SIG-M5 treated with dmso at 0.1 percent for 504 hours (cell line): ENCODE results near the gene NECAB3.

ENCODE experiments used
- DNase-seq: peaks from one replicate; lab custom pipeline; 2025; ENCODE audit not compliant: unreplicated experiment; lab: John Stamatoyannopoulos, UW

NECAB3 gene

DNA sequence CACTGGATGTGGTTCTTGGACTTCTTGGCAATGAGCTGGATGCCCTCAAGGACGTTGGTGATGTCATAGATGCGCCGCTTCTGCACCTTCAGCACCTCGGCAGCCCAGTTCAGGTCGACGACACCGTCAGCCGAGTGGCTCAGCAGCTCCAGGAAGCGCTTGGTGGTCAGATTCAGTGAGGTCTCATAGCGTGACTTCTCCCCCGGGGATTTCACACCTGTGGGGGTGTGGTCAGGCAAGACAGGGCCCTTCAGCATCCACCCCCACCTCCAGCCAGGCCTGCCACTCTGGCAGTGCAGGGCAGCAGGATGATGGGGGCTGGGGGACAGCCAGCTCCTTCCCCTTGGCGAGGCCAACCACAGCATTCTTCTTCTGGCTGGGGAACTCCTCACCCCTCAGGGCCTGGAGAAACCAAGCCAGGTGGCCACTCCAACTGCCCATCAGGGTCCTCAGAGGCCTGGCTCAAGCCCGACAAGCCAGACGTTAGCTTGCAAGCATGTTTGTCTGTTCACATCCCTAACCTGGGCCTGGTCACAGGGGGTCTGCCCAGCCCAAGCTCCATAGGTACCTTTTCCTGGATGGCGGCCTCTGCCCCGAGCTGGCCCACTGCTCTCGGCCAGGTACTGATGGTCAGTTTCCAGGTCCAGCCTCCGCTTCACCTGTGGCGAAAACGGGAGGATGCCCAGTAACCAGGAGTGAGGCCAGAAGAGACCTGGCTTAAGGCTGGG lies 5.7 kb upstream of the NECAB3 start:
- DNase-seq, result no peak

- DNase-seq, result no peak
Observed at GRCh38 chr20:33677991-33678702, 3.9 kb upstream of the NECAB3 start.

DNA sequence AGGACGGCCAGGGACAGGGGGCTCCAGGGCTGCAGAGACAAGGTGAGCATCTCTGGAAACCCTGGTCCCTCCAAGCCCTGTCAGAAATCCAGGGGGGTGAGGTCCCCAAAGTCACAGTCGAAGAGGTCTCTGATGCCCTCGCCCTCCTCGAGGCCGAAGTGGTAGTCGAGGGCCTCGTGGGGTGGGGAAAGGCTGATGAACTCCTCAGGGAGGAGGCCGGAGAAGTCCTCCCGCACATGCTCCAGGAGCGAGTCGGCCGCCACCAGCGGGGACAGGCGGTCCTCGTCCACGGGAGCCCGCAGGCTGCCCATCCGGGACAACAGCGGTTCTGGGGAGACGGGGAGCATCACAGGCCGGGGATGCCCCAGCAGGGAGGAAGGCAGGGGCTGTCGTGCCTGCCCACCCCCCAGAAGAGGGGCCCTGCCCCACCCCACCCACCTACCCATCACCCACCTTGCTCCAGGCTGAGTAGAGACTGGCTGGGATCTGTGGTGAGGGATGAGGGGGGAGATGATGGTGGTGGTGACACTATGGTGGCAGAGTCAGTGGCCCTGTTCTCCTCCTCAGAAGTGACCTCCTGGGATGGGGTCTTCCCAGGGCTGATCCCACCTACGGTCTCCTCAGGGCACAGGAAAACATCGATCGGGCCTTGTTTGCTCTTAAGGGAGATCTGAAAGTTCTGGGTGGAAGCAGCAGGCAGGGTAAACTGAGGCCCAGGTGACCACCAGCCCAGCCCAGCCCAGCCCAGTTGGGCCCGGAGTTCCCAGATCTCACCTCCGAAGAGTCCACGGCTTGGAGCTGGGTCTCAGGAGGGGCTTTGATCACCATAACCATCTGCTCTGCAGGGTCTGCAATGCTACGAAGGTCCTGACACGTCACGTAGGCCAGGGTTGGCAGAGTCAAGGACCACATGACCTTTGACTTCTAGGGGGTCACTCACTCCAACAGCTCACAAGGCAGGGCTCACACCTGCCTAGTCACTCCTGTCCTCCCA lies 2.7 kb upstream of the NECAB3 start:
- DNase-seq, result no peak

- no peak for DNase-seq
Observed at GRCh38 chr20:33676121-33676520, 1.9 kb upstream of the NECAB3 start.

GRCh38 chr20:33675136-33675959 lies 1.1 kb upstream of the NECAB3 start:
- no peak for DNase-seq

- DNase-seq, result peak; percentile 57
Observed at GRCh38 chr20:33673410-33674293, 576 bp downstream of the NECAB3 start.

DNA sequence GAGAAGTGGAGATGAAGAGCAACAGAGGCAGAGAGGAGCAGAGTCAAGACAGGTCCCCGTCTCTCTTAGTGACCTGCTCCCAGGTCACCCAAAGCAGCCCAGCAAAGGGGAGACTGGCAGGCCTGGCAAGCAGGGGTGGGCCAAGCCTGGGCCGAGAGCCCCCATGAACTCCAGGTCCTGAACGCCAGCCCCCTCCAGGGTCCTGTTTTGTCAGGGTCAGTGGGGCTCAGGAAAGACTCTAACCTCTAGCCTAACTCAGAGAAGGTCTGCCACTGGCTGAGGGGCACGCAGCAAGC lies 1.2 kb downstream of the NECAB3 start:
- no peak for DNase-seq

- no peak for DNase-seq
Observed at GRCh38 chr20:33672426-33673113, 1.7 kb downstream of the NECAB3 start.

- no peak for DNase-seq
Observed at GRCh38 chr20:33671573-33672288, 2.5 kb downstream of the NECAB3 start.

DNA sequence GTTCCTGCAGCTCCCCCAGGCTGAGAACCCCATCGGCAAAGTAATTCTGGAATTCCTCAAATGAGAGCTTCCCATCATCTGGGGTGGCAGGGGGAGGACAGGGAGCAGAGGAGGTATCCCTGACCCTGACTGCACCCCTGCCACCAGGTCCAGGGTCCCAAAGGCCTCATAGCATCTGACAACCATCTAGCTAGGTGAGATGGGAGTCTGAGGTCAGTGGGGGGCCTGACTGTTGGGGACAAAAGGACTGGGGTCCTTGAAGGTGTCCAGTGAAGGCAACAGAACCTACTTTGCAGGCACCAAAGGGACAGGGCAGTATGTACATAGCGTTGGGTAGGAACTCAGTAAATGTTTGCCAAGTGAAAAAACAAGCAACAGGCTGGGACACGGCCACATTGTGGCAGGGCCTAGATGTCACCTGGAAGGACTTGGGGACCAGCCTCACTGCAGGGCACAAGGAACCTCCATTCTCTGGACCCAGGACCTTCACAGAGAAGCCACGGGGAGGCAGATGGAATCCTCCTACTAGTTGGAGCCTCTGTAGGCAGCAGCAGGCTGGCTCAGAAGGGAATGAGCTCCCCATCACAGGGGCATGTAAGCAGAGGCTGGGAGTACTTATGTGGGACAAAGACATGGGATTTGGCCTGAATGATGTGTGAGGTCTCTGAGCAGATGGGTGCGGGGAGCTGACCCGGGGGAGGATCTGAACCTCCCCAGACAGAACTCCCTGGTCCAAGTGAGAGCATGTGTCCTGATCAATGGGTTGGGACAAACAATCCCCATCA lies 3.3 kb downstream of the NECAB3 start:
- no peak for DNase-seq

DNA sequence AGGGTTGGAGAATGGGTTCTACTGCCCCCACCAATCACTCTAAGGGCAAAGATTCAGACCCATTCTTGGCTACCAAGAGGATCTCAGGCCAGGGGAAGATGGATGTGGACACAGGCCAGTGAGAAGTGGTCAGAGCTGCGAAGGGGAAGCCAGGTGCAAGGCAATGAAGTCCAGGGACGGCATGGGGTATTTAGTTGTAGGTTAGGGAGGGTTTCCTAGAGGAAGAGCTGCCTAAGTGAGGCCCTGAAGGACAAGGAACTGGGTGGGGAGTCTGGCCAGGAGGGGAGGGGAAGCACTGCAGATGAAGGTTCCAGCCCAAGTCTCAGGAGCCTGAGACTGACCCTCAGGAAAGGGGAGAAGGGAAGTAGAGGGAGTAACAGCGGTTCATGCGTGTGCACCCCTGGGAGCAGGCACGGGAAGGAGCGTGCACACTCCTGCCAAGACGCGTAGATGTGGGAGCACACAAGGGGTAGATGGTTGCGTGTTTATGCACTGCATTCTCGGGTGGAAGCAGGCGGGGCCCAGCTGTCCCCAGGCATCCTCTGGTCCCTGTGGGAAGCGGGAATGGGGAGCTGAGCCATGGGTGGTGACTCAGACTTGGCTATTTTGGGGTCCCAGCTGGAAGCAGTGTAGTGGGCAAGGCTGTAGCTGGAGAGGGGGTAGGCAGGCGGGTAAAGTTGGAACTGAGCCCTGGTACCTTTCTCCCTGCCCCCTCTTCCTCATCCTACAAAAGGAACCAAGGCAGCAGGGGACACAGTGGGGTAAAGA lies 4.2 kb downstream of the NECAB3 start:
- no peak for DNase-seq

- DNase-seq, result no peak
Observed at GRCh38 chr20:33669224-33669623, 5.0 kb downstream of the NECAB3 start.

- no peak for DNase-seq
Observed at GRCh38 chr20:33668466-33669155, 5.6 kb downstream of the NECAB3 start.

GRCh38 chr20:33667676-33668465 lies 6.4 kb downstream of the NECAB3 start:
- peak; percentile 67 for DNase-seq

- no peak for DNase-seq
Observed at GRCh38 chr20:33667245-33667675, 7.0 kb downstream of the NECAB3 start.
